Measurements from ENCODE around the gene MAPK12. TPM values are rescaled to one million over a fixed set of nuclear protein-coding genes. Genes with fewer than 3 reads are reported as not detected.

The MAPK12 gene
- total RNA-seq, 1 donor from 2014 or later: 25.5 TPM

DNA sequence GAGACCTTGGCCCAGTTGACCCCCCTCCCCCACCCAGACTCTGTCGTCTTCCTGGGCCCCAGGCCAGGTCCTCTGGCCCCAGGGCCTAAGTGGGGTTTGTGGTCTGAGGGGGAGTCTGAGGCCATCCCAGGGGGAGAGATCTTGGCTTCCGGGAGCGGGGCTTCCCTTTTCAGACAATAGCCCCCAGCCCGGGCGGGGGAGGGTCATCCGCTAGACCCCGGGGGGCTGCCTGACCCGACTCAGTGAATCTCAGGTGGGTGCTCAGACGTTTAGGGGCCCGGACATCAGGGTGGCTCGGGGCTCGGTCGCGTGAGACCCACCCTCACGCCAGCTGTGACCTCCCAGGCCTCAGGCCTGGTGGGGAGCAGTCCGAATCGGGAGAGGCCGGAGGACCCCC lies 8.1 kb upstream of the MAPK12 start:
- no peak for DNase-seq (ENCODE audit: low read depth)
- TF ChIP-seq, protein P1, sequence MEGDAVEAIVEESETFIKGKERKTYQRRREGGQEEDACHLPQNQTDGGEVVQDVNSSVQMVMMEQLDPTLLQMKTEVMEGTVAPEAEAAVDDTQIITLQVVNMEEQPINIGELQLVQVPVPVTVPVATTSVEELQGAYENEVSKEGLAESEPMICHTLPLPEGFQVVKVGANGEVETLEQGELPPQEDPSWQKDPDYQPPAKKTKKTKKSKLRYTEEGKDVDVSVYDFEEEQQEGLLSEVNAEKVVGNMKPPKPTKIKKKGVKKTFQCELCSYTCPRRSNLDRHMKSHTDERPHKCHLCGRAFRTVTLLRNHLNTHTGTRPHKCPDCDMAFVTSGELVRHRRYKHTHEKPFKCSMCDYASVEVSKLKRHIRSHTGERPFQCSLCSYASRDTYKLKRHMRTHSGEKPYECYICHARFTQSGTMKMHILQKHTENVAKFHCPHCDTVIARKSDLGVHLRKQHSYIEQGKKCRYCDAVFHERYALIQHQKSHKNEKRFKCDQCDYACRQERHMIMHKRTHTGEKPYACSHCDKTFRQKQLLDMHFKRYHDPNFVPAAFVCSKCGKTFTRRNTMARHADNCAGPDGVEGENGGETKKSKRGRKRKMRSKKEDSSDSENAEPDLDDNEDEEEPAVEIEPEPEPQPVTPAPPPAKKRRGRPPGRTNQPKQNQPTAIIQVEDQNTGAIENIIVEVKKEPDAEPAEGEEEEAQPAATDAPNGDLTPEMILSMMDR (IDR thresholded peaks at IDR 0.05; ENCODE audit: insufficient read depth, low read length, poor library complexity, severe bottlenecking): no peak
- Histone ChIP-seq H3K27me3 (ENCODE audit: control insufficient read depth, insufficient read depth, low read length) (peaks cover 5% of the 10 kb centered on the region), H3K36me3 (ENCODE audit: control insufficient read depth, insufficient read depth, low read length) (no peaks in the 10 kb centered on the region), H3K4me3 (ENCODE audit: low read depth, low read length) (peak overlapping the region; percentile 35)

GRCh38 chr22:50268655-50269113 lies 7.2 kb upstream of the MAPK12 start:
- H3K27me3 ChIP-seq (ENCODE audit: control insufficient read depth, insufficient read depth, low read length): peaks cover 5% of the 10 kb centered on the region
- TF ChIP-seq, protein P1 (IDR thresholded peaks at IDR 0.05; ENCODE audit: insufficient read depth, low read length, poor library complexity, severe bottlenecking): no peak
- H3K36me3 ChIP-seq (ENCODE audit: control insufficient read depth, insufficient read depth, low read length): no peaks in the 10 kb centered on the region
- DNase-seq (ENCODE audit: low read depth): no peak
- no peak overlapping the region for H3K4me3 ChIP-seq (ENCODE audit: low read depth, low read length)

- Histone ChIP-seq H3K36me3 (ENCODE audit: control insufficient read depth, insufficient read depth, low read length) (no peaks in the 10 kb centered on the region), H3K4me3 (ENCODE audit: low read depth, low read length) (no peak overlapping the region), H3K27me3 (ENCODE audit: control insufficient read depth, insufficient read depth, low read length) (peaks cover 5% of the 10 kb centered on the region)
- TF ChIP-seq, protein P1 (IDR thresholded peaks at IDR 0.05; ENCODE audit: insufficient read depth, low read length, poor library complexity, severe bottlenecking): peak; percentile 19
- no peak for DNase-seq (ENCODE audit: low read depth)
These were observed 6.3 kb upstream of the MAPK12 start for GRCh38 chr22:50267591-50268390.

DNA sequence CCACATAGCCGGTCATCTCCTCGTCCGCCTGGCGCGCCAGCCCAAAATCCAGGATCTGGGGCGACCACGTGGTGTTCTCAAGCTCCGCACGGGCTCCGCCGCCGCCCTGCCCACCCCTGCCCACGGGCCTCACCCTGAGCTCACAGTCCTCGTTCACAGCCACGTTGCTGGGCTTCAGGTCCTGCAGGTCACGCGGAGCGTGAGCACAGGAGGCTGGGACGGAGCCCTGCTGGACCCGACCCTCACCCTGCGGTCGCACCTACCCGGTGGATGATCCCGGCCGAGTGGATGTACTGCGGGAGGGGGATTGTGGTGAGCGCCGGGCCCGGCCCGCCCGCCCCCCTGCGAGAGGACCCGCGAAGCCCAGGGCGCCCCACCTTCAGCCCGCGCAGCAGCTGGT lies 5.5 kb upstream of the MAPK12 start:
- Histone ChIP-seq H3K36me3 (ENCODE audit: control insufficient read depth, insufficient read depth, low read length) (no peaks in the 10 kb centered on the region), H3K27me3 (ENCODE audit: control insufficient read depth, insufficient read depth, low read length) (peaks cover 5% of the 10 kb centered on the region), H3K4me3 (ENCODE audit: low read depth, low read length) (no peak overlapping the region)
- TF ChIP-seq, protein P1 (IDR thresholded peaks at IDR 0.05; ENCODE audit: insufficient read depth, low read length, poor library complexity, severe bottlenecking): no peak
- DNase-seq (ENCODE audit: low read depth): no peak

DNA sequence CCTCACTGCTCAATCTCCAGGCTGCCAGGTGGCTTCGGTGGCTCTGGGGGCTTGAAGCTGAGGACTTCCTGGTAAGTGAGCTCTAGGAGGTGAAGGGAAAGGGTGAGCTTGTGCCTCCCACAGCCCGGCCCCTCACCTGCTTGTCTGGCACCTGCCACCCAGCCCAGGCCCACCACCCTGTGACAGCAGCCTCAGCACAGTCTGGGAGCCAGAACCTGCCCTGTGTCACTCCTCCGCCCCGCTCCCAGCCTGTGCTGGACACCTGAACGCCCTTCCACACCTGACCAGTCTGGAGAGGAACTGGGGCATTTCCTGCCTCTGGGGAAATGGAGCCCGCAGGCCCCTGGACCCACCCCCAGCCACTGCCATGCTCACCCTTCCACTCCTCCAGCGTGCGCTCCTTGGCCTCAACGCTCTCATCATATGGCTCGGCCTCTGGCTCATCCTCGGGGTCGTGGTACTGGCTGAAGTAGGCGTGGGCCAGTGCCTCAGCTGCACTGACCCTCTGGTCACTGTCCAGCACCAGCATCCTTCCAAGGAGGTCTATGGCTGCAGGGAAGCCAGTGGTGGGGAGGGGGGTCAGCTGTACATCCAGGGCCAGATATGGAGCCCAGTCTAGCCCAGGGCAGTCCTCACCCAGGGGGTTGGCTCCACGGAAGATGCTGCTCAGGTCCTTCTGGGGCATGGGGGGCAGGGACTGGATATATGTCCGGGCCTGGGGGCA lies 3.6 kb upstream of the MAPK12 start:
- H3K36me3 ChIP-seq (ENCODE audit: control insufficient read depth, insufficient read depth, low read length): no peaks in the 10 kb centered on the region
- TF ChIP-seq, protein P1 (IDR thresholded peaks at IDR 0.05; ENCODE audit: insufficient read depth, low read length, poor library complexity, severe bottlenecking): no peak
- DNase-seq (ENCODE audit: low read depth): no peak
- H3K4me3 ChIP-seq (ENCODE audit: low read depth, low read length): no peak overlapping the region
- H3K27me3 ChIP-seq (ENCODE audit: control insufficient read depth, insufficient read depth, low read length): peaks cover 5% of the 10 kb centered on the region
